ENCODE measurements around the gene LMOD3.

DNA sequence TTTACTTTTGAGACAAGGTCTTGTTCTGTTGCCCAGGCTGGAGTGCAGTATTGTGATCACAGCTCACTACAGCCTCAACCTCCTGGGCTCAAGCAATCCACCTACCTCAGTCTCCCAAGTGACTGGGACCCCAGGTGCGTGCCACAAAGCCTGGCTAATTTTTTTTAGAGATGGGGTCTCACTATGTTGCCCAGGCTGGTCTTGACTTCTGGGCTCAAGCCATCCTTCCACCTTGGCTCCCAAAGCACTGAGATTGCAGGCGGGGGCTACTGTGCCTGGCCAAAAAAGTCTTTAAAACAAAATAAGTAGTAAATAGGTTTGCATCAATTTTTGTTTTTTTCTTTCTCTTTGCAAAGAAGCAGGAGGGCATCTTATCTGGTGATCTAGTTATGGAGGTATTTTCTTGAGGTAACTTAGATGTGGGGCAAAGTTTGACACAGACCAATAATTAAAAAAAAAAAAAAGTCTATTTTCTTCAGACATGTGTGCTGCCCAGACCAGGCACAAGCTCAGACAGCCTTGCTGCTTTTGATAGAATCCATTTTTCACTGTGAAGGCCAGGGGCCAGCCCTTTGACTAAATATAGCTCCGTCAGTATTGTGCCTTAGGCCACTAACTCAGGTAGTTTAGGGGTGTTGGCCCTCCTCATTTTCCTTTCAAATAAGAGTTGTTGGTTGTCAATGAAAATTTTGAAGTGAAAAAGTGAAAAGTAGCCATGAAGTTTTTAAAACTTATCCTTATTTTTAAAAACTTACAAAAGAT is 35.2 kb downstream of the LMOD3 start:
- TF ChIP-seq, protein P1, sequence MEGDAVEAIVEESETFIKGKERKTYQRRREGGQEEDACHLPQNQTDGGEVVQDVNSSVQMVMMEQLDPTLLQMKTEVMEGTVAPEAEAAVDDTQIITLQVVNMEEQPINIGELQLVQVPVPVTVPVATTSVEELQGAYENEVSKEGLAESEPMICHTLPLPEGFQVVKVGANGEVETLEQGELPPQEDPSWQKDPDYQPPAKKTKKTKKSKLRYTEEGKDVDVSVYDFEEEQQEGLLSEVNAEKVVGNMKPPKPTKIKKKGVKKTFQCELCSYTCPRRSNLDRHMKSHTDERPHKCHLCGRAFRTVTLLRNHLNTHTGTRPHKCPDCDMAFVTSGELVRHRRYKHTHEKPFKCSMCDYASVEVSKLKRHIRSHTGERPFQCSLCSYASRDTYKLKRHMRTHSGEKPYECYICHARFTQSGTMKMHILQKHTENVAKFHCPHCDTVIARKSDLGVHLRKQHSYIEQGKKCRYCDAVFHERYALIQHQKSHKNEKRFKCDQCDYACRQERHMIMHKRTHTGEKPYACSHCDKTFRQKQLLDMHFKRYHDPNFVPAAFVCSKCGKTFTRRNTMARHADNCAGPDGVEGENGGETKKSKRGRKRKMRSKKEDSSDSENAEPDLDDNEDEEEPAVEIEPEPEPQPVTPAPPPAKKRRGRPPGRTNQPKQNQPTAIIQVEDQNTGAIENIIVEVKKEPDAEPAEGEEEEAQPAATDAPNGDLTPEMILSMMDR (conservative IDR thresholded peaks at IDR 0.05 in 1 of 2, IDR thresholded peaks at IDR 0.05 in 1 of 2; ENCODE audit: extremely low read depth in 1 of 2, insufficient read depth in 1 of 2, low read depth in 1 of 2, low read length in 2 of 2) = no peak
- TF ChIP-seq EZH2 (IDR thresholded peaks at IDR 0.05; ENCODE audit: borderline replicate concordance, low read length) = no peak

Data from mammary epithelial cell (primary cell).